Keratinocyte (primary cell): ENCODE data around the gene MAN1C1. TPM values are rescaled to one million over a fixed set of nuclear protein-coding genes. Genes with fewer than 3 reads are reported as not detected.

Source experiments
- DNase-seq: peaks from one replicate; pipeline ENCODE4 v3.0.0-alpha.2; 2011; ENCODE audit warnings: low read depth, missing footprints, low spot score
- FAIRE-seq: peaks from 2 replicates; lab custom pipeline; 2011; peaks lifted over from hg19 to GRCh38; lab: Jason Lieb, UNC
- H2AFZ ChIP-seq: 2 replicates; pipeline ENCODE4 v1.6.0; 2012; ENCODE audit warnings: low read length, control low read depth, inconsistent platforms; ENCODE audit not compliant: control insufficient read depth
- H3K27ac ChIP-seq: 2 replicates; pipeline ENCODE4 v1.5.1; 2011; ENCODE audit warnings: low read length; ENCODE audit not compliant: control insufficient read depth, insufficient read depth
- H3K27me3 ChIP-seq: 3 replicates; pipeline ENCODE4 v1.6.0; 2011; ENCODE audit warnings: low read length; ENCODE audit not compliant: control insufficient read depth, insufficient read depth; ENCODE audit errors: extremely low read depth
- H3K36me3 ChIP-seq, 2 experiments: 2 replicates in 1 of 2; 3 replicates in 1 of 2; pipeline ENCODE4 v1.5.1; 2011; ENCODE audit warnings: low read length in 2 of 2, mild to moderate bottlenecking in 1 of 2; ENCODE audit not compliant: control insufficient read depth in 2 of 2, insufficient read depth in 2 of 2; ENCODE audit errors: extremely low read depth in 1 of 2
- H3K4me1 ChIP-seq: 3 replicates; pipeline ENCODE4 v1.5.1; 2011; ENCODE audit warnings: low read length; ENCODE audit not compliant: control insufficient read depth, insufficient read depth; ENCODE audit errors: extremely low read depth
- H3K4me2 ChIP-seq: 3 replicates; pipeline ENCODE4 v1.6.0; 2011; ENCODE audit warnings: low read depth, low read length; ENCODE audit not compliant: control insufficient read depth, insufficient read depth; ENCODE audit errors: extremely low read depth
- H3K4me3 ChIP-seq, 3 experiments: fragments of 200-600 bp in 1 of 3; sonication (generic) in 1 of 3; 2 replicates in 2 of 3; 3 replicates in 1 of 3; pipeline ENCODE4 v1.5.1; 2011 to 2016; ENCODE audit warnings: low read length in 3 of 3, mild to moderate bottlenecking in 3 of 3, control low read depth in 2 of 3, inconsistent platforms in 1 of 3, low read depth in 1 of 3, mixed read lengths in 1 of 3, mixed run types in 1 of 3, moderate library complexity in 1 of 3; ENCODE audit not compliant: control insufficient read depth in 2 of 3, insufficient read depth in 2 of 3; ENCODE audit errors: extremely low read depth in 1 of 3
- H3K79me2 ChIP-seq: 2 replicates; pipeline ENCODE4 v1.6.0; 2012; ENCODE audit warnings: low read length; ENCODE audit not compliant: control insufficient read depth, insufficient read depth
- H3K9ac ChIP-seq: 3 replicates; pipeline ENCODE4 v1.6.0; 2011; ENCODE audit warnings: low read length; ENCODE audit not compliant: control insufficient read depth, insufficient read depth; ENCODE audit errors: extremely low read depth
- H3K9me1 ChIP-seq: 3 replicates; pipeline ENCODE4 v1.6.0; 2011; ENCODE audit warnings: low read length; ENCODE audit not compliant: control insufficient read depth, insufficient read depth; ENCODE audit errors: extremely low read depth
- H3K9me3 ChIP-seq: 2 replicates; pipeline ENCODE4 v1.5.1; 2012; ENCODE audit warnings: low read depth, low read length; ENCODE audit not compliant: control insufficient read depth
- H4K20me1 ChIP-seq: 3 replicates; pipeline ENCODE4 v1.6.0; 2011; ENCODE audit warnings: low read length; ENCODE audit not compliant: control insufficient read depth, insufficient read depth; ENCODE audit errors: extremely low read depth
- CTCF ChIP-seq, 3 experiments: IDR thresholded peaks in 1 of 3; conservative IDR thresholded peaks in 1 of 3; optimal IDR thresholded peaks in 1 of 3; 2 replicates in 2 of 3; 3 replicates in 1 of 3; pipeline versions ENCODE3 to v1.5.1; 2011; ENCODE audit warnings: low read length in 3 of 3, mild to moderate bottlenecking in 3 of 3, moderate library complexity in 2 of 3, control low read depth in 1 of 3, inconsistent platforms in 1 of 3; ENCODE audit not compliant: insufficient read depth in 2 of 3; ENCODE audit errors: extremely low read depth in 1 of 3
- EZH2 ChIP-seq: IDR thresholded peaks from one replicate; pipeline ENCODE4 v1.6.1; 2012; ENCODE audit warnings: inconsistent platforms, mild to moderate bottlenecking, low read length, moderate library complexity
- dilution Hi-C: fragments of 300-500 bp; cut with MboI; formaldehyde crosslinking; loops from one replicate; pipeline ENCODE4 v1.7.0; 2020; ENCODE audit warnings: low sequenced_read_pairs; ENCODE audit not compliant: extremely low pct_ligation_motif_present
- polyA plus RNA-seq, 5 experiments: library from polyadenylated mRNA; depleted of rRNA in 3 of 5; stranded (reverse) in 3 of 5; stranded (forward) in 1 of 5; unstranded in 1 of 5; fragments of >200 nt; gene quantifications; 1 replicate in 1 of 5; 2 replicates in 3 of 5; 3 replicates in 1 of 5; pipeline versions ENCODE4 v1.2.1 to v1.2.3, GENCODE V29; 2011 to 2012; ENCODE audit warnings: missing spikeins in 2 of 5, low read depth in 1 of 5, low replicate concordance in 1 of 5

Gene MAN1C1
- polyA plus RNA-seq, 1 donor (not counting 4 experiments of a cell fraction or from before 2014, with no cell fraction given) = 0.07 TPM

GRCh38 chr1:25833158-25833557 lies 216.6 kb downstream of the MAN1C1 start:
- Histone ChIP-seq H2AFZ (no peak overlapping the region), H3K4me3 (no peak overlapping the region), H3K9me1 (no peaks in the 10 kb centered on the region), H3K9me3 (no peaks in the 10 kb centered on the region), H3K79me2 (peaks cover 2% of the 10 kb centered on the region), H3K4me1 (peaks cover 6% of the 10 kb centered on the region), H3K27ac (no peak overlapping the region), H3K27me3 (no peaks in the 10 kb centered on the region), H3K36me3 (peaks cover 24 to 48% of the 10 kb centered on the region in 2 experiments), H4K20me1 (no peaks in the 10 kb centered on the region), H3K9ac (no peak overlapping the region), H3K4me2 (no peak overlapping the region)
- DNase-seq (no peak), FAIRE-seq (no peak)
- dilution Hi-C loops = no loop called here
- no peak for TF ChIP-seq CTCF (optimal IDR thresholded peaks at IDR 0.05 in 1 of 3, IDR thresholded peaks at IDR 0.05 in 1 of 3, conservative IDR thresholded peaks at IDR 0.05 in 1 of 3; ENCODE audit: extremely low read depth in 1 of 3, insufficient read depth in 2 of 3, low read length in 3 of 3)
- no peak for TF ChIP-seq EZH2

Other genes with a start within 250 kb of the MAN1C1 start
- 0.08 to 0.20 TPM (median 0.09 TPM) in 3 replicates for gene RHCE, start 196.0 kb upstream of the MAN1C1 start, polyA plus RNA-seq
- gene MACO1, start 185.9 kb upstream of the MAN1C1 start, polyA plus RNA-seq = 6.0 to 10.8 TPM (median 8.1 TPM) in 3 replicates
- 19.0 to 25.8 TPM (median 22.3 TPM) in 3 replicates for gene LDLRAP1, start 73.2 kb upstream of the MAN1C1 start, polyA plus RNA-seq
- gene SELENON, start 183.4 kb downstream of the MAN1C1 start, polyA plus RNA-seq = 13.4 to 56.3 TPM (median 15.4 TPM) in 3 replicates
- gene MTFR1L, start 203.2 kb downstream of the MAN1C1 start, polyA plus RNA-seq = 31.6 to 37.3 TPM (median 32.6 TPM) in 3 replicates
- 6.2 to 9.3 TPM (median 8.0 TPM) in 3 replicates for gene AUNIP, start 242.7 kb downstream of the MAN1C1 start, polyA plus RNA-seq